GM19467 (cell line): ENCODE data around the gene LFNG.

Experiments
- ATAC-seq: cut with Tn5 transposase; IDR thresholded peaks from one replicate; pipeline ENCODE4 v1.9.1; 2021; ENCODE audit warnings: mild to moderate bottlenecking, moderate library complexity; ENCODE audit not compliant: unreplicated experiment

LFNG gene

GRCh38 chr7:2516194-2516555 is 3.4 kb upstream of the LFNG start:
- ATAC-seq: no peak

GRCh38 chr7:2517026-2517425 is 2.5 kb upstream of the LFNG start:
- ATAC-seq: no peak

DNA sequence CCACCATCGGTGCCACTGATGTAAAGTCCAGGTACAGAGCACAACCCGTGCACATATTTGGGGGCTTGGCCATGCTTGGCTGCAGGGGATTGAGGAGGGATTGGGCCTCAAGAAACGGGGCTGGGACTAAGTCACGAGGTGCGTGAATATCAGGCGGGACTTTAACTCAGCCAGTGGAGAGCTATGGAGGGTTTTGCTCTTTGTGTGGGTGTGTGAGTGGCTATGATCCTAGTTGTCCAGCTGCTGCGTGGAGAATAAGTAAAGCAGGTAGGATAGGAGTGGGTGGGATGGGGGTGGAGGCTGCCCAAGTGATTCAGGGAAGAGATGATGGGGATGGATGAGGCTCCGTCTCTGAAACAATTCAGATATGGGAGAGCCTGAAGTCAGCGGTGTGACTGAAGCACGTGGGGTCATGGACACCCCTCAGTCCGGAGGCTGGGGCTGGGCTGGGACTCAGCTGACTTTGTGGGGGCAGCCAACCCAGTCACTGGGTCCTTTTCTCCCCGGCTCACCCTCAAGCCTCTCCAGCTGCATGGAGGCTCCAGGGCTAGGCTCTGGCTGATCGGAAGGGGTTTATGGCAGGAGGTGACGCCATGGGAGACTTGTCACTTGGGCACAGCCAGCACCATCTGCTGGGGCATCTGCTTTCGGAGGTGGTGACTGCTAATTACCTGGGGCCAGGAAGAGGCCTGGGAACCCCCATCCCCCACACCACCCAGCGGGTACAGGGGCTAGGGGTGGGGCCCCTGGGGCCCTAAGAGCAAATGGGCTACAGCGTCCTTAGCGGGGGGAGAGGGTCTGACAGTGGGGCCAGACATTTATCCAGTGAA is 1.7 kb upstream of the LFNG start:
- ATAC-seq: no peak

- ATAC-seq: no peak
These were observed 846 bp upstream of the LFNG start for GRCh38 chr7:2518737-2519118.

GRCh38 chr7:2520131-2520760 is 672 bp downstream of the LFNG start:
- no peak for ATAC-seq

GRCh38 chr7:2520761-2521290 is 1.3 kb downstream of the LFNG start:
- ATAC-seq: no peak

DNA sequence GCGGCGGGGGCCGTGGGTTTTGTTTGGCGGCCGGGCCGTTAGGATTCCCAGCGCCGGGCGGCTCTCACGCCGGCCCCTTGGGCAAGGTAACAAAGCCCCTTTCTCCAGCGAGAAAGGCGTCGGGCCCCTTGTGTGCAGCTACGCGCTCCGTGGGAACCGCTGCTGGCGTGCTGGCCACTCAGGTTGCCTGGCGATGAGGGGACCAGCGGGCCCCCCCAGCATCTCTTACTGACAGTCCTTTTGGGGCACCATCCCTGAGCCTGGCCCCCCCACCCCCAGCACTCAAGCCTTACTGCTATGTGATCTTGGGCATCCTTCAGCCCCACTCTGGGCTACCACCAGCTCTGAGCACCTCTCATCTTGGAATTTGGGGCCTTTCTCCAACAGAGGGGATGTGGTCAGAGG is 1.8 kb downstream of the LFNG start:
- no peak for ATAC-seq

- ATAC-seq: no peak
These were observed 2.5 kb downstream of the LFNG start for GRCh38 chr7:2521952-2522591.

DNA sequence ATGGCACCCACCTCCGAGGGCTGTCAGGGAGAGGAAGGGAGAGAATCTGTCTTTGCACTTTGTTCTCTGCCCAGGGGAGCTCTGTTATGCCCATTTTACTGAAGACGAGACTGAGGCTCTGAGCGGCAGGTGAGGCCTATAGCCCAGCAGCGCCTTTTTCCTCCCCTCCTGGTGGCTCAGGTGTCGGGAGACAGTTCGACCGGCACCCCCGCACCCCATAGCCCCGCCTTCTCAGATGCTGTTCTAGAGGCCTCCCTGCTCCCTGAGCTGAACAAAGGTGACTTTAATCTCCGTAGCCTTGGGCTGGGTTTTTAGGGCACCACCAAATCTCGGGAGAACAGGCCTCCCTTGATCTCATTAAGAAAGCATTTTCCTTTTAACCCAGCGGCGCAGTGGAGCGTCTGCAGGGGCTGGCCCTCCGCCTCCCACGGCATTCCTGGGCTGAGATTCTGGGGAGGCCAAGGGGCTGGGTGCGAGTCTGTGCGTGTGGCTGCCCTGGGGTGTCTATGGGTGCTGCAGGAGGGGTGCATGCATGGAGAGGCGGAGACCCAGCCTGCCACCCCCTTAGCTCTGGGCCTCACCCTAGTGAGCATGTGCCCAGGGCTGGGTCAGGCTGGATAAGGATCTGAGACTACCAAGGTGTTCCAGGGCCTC is 3.3 kb downstream of the LFNG start:
- no peak for ATAC-seq

GRCh38 chr7:2523461-2523936 is 3.9 kb downstream of the LFNG start:
- no peak for ATAC-seq

- ATAC-seq: no peak
These were observed 4.6 kb downstream of the LFNG start for GRCh38 chr7:2523941-2524807.

DNA sequence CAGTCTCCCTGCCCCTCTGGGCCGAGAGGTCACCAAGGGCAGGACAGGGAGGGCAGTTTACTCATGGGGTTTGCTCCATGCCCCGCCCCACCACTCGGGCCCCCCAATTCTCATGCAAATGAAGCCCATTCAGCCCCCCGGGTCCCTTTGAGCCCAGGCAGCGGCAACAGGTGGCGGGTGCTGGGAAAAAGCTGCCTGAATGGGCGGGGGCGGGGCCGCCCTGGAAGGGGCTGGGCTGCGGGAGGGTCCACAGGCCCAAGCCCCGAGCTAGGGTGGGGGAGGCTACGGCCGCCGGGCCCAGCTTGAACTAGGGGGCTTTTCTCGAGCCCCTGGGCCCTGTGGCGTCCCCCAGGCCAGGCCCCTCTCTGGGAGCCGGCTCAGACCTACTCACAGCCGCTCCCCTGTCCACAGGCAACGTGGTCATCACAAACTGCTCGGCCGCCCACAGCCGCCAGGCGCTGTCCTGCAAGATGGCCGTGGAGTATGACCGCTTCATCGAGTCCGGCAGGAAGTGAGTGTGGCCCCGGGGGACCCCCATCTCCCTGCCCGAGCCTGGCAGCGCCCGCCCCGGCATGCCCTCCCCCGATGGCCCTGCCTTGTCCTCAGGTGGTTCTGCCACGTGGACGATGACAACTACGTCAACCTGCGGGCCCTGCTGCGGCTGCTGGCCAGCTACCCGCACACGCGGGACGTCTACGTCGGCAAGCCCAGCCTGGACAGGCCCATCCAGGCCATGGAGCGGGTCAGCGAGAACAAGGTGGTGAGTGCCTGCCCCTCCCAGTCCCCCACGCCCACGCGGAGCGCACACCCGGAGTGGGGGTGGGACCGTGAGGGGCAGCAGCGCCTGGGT is 5.5 kb downstream of the LFNG start:
- ATAC-seq: no peak

- ATAC-seq: no peak
These were observed 6.4 kb downstream of the LFNG start for GRCh38 chr7:2525658-2526630.

DNA sequence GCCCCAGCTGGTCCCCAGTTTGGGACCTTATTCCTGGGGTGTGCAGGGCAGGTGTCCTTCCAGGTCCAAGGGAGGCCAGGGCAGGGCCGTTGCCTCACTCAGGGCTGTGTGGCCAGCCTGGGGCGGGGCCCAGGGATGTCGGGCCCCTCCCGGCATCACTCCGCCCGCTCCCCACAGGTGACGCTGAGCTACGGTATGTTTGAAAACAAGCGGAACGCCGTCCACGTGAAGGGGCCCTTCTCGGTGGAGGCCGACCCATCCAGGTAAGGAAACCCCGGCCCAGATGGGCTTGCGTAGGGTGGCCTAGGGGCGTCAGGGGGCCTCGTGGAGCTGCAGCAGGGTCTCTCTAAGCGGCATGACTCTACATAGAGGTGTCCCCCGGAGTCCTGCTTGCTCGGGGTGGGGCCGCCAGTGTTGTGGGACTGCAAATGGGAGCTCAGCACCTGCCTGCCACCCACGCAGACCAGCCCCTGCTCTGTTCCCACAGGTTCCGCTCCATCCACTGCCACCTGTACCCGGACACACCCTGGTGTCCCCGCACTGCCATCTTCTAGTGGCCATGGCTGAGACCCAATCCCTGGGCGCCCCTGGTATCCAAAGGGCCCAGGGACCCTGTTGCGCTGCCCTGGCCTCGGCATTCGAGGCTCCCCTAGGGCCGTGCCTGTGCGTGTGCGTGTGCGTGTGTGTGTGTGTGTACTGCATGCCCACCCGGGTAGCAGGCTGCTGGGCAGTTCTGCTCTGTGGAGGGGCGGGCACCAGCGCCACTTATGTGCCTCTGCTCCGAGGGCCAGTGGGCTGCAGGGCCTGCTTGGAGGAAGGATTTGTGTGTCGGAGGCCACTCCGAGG is 7.3 kb downstream of the LFNG start:
- ATAC-seq: no peak

DNA sequence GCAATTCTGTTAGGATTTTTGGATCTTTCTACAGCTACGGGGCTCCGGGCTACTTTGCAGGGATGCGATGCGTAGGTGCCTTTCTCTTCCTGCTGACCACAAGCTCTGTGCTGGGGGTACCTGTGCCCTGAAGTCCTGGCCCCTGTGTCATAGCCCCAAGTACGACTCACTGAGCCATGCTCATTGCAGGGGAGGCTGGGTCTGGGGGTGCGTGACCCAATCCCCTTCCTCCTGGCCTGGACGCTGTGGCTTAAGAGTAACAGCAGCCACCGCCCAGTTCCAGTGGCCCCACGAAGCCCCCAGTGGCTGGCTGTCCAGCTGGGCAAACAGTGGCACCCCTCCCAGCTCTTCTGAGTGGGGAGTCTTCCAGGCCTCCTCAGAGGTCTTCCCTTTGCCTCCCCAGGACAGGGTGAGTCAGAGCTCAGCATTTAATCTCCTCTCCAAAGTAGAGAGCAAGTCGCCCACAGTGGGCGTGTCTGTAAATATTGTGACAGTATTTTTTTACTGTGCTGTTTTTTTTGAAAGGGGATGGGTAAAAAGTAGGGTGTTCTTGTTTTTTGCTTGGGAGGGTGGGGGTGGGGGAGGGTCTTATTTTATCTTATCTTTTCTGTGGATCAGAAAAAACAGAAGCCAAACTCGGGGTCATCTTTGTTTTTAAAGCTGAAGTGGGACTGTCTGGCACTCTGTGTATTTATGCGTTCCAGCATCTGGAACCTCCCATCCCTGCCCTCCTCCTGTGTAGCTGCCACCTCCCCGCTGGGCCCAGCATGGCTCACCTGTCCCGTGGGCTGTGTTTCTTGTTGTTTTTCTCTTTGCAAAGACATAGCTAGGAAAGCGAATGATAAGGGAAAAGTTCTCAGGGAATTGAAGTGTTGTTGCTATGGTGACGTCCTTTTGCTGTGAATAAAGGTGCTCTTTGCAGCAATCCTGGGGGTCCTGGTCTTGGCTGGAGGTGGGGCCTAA is 8.2 kb downstream of the LFNG start:
- no peak for ATAC-seq

DNA sequence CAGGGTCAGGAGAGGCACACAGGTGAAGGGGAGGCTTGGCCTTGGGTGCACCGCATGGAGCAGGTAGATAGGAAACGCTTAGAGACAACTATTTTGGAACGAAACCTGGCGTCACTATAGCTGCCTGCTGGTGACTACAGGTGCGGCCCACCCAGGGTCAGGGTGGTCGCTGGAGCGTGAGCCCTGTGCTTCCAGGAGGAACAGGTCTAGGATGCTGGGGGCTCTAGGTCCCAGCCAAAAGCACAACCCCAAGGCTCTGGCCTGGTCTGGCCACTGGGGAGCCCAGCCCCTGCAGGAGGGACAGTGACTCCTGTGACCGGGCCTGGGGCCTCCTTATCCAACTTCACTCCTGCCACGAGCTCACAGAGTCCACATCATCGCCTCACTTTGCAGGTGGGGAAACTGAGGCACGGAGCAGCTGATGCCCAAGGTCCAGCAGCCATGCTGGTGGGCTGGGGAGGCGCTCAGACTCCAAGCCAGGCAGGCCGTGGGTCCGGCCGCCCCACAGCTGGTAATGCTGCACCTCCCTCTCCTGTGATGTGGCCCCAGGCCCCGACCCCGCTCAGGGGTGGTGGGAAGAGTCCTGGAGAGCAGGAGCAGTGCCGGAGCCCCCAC is 9.0 kb downstream of the LFNG start:
- no peak for ATAC-seq
